Endodermal cell (in vitro differentiated cells): ENCODE results near the gene DYNC1I1. TPM values are rescaled to one million over a fixed set of nuclear protein-coding genes. Genes with fewer than 3 reads are reported as not detected.

Experiments
- DNase-seq: peaks from one replicate; pipeline ENCODE4 v3.0.0-alpha.2; 2017
- H3K27ac ChIP-seq: 2 replicates; pipeline ENCODE4 v1.5.1; 2013; ENCODE audit warnings: mild to moderate bottlenecking, low read depth, low read length, moderate library complexity
- H3K27me3 ChIP-seq: 2 replicates; pipeline ENCODE4 v1.6.1; 2013; ENCODE audit warnings: mild to moderate bottlenecking, low read length, moderate library complexity; ENCODE audit not compliant: insufficient read depth, control insufficient read depth, poor library complexity, severe bottlenecking
- H3K36me3 ChIP-seq: 2 replicates; pipeline ENCODE4 v1.7.0; 2013; ENCODE audit warnings: mild to moderate bottlenecking, low read length, moderate library complexity; ENCODE audit not compliant: control insufficient read depth, insufficient read depth
- H3K4me1 ChIP-seq: one replicate; pipeline ENCODE4 v1.7.0; 2013; ENCODE audit warnings: low read length; ENCODE audit not compliant: control insufficient read depth, insufficient read depth
- H3K4me3 ChIP-seq: 2 replicates; pipeline ENCODE4 v1.5.1; 2013; ENCODE audit warnings: mild to moderate bottlenecking, low read length, moderate library complexity
- H3K9ac ChIP-seq: 2 replicates; pipeline ENCODE4 v1.6.1; 2013; ENCODE audit warnings: mild to moderate bottlenecking, low read length, moderate library complexity; ENCODE audit not compliant: poor library complexity, severe bottlenecking; ENCODE audit errors: extremely low read depth
- H3K9me3 ChIP-seq: 2 replicates; pipeline ENCODE4 v1.6.1; 2013; ENCODE audit warnings: mild to moderate bottlenecking, low read length, moderate library complexity; ENCODE audit not compliant: control insufficient read depth
- H3K27ac Mint-ChIP-seq: 2 replicates; pipeline ENCODE4 v1.8.0; 2020; ENCODE audit warnings: mixed read lengths
- H3K27me3 Mint-ChIP-seq: 2 replicates; pipeline ENCODE4 v1.8.0; 2021; ENCODE audit warnings: mild to moderate bottlenecking, mixed read lengths; ENCODE audit not compliant: insufficient read depth
- H3K36me3 Mint-ChIP-seq: 2 replicates; pipeline ENCODE4 v1.8.0; 2020; ENCODE audit warnings: low read depth, mixed read lengths
- H3K4me1 Mint-ChIP-seq: 2 replicates; pipeline ENCODE4 v1.8.0; 2020; ENCODE audit warnings: mixed read lengths
- H3K4me3 Mint-ChIP-seq: 2 replicates; pipeline ENCODE4 v1.8.0; 2020; ENCODE audit warnings: mild to moderate bottlenecking, moderate library complexity, mixed read lengths
- H3K9me3 Mint-ChIP-seq: 2 replicates; pipeline ENCODE4 v1.8.0; 2020; ENCODE audit warnings: mild to moderate bottlenecking, mixed read lengths
- CTCF ChIP-seq: fragments of 200-600 bp; sonication (generic); conservative IDR thresholded peaks from 2 replicates; pipeline ENCODE4 v1.5.0; 2021; ENCODE audit warnings: antibody characterized with exemption, mild to moderate bottlenecking
- WGBS, 2 experiments: methylation state at CpG; one replicate each; pipeline versions ENCODE4 v1.1.5 to v1.1.7; 2013; ENCODE audit warnings: missing lambda C conversion rate in 2 of 2, mixed read lengths in 1 of 2; ENCODE audit not compliant: insufficient coverage in 1 of 2, insufficient read length in 1 of 2; 5-methylcytosine and 5-hydroxymethylcytosine counted together
- total RNA-seq, 2 donors: library from RNA; stranded (reverse); fragmentation: NEBNext Ultra II Directional in 1 of 2; extraction: Animal tissue kit (Norgen Biotek cat#: 25700) in 1 of 2; gene quantifications; 2 replicates in 1 of 2; 3 replicates in 1 of 2; pipeline ENCODE4 v1.2.1, GENCODE V29; 2021

DYNC1I1 gene
- total RNA-seq, 2 donors from 2014 or later: 6.5 to 7.2 TPM

- no peak overlapping the region for H3K27ac Mint-ChIP-seq
- no peak overlapping the region for H3K4me3 Mint-ChIP-seq
- no peaks in the 10 kb centered on the region for H3K36me3 ChIP-seq
- TF ChIP-seq CTCF: no peak
- H3K9ac ChIP-seq: no peak overlapping the region
- no peaks in the 10 kb centered on the region for H3K9me3 ChIP-seq
- H3K27ac ChIP-seq: no peak overlapping the region
- H3K4me3 ChIP-seq: no peak overlapping the region
- H3K4me1 ChIP-seq: no peaks in the 10 kb centered on the region
- no peaks in the 10 kb centered on the region for H3K36me3 Mint-ChIP-seq
- no peaks in the 10 kb centered on the region for H3K27me3 ChIP-seq
- no peaks in the 10 kb centered on the region for H3K27me3 Mint-ChIP-seq
- 95 to 100% methylated on average over 2 to 7 of the region's 7 CpGs for WGBS, 2 experiments
- H3K9me3 Mint-ChIP-seq: no peaks in the 10 kb centered on the region
- no peak for DNase-seq
- H3K4me1 Mint-ChIP-seq: peaks cover 16% of the 10 kb centered on the region
Observed at GRCh38 chr7:95820778-95821177, 48.4 kb downstream of the DYNC1I1 start.

GRCh38 chr7:95822717-95823116 lies 50.4 kb downstream of the DYNC1I1 start:
- H3K4me1 Mint-ChIP-seq: peaks cover 16% of the 10 kb centered on the region
- no peak overlapping the region for H3K9ac ChIP-seq
- no peaks in the 10 kb centered on the region for H3K27me3 Mint-ChIP-seq
- WGBS, 2 experiments: 90 to 95% methylated on average over 2 to 3 of the region's 3 CpGs
- no peaks in the 10 kb centered on the region for H3K9me3 Mint-ChIP-seq
- DNase-seq: no peak
- no peaks in the 10 kb centered on the region for H3K36me3 ChIP-seq
- H3K27ac Mint-ChIP-seq: no peak overlapping the region
- H3K27ac ChIP-seq: no peak overlapping the region
- no peaks in the 10 kb centered on the region for H3K27me3 ChIP-seq
- H3K9me3 ChIP-seq: no peaks in the 10 kb centered on the region
- TF ChIP-seq CTCF: no peak
- H3K4me1 ChIP-seq: no peaks in the 10 kb centered on the region
- H3K36me3 Mint-ChIP-seq: no peaks in the 10 kb centered on the region
- H3K4me3 Mint-ChIP-seq: no peak overlapping the region
- H3K4me3 ChIP-seq: no peak overlapping the region

GRCh38 chr7:95824616-95825015 lies 52.3 kb downstream of the DYNC1I1 start:
- H3K9me3 Mint-ChIP-seq: no peaks in the 10 kb centered on the region
- H3K27me3 Mint-ChIP-seq: no peaks in the 10 kb centered on the region
- no peaks in the 10 kb centered on the region for H3K36me3 Mint-ChIP-seq
- no peak overlapping the region for H3K4me3 Mint-ChIP-seq
- WGBS, 2 experiments: 75 to 92% methylated on average over 2 to 5 of the region's 5 CpGs
- peaks cover 21% of the 10 kb centered on the region for H3K4me1 Mint-ChIP-seq
- Histone ChIP-seq H3K4me1 (no peaks in the 10 kb centered on the region), H3K27me3 (no peaks in the 10 kb centered on the region), H3K27ac (no peak overlapping the region), H3K9ac (no peak overlapping the region), H3K36me3 (no peaks in the 10 kb centered on the region), H3K9me3 (no peaks in the 10 kb centered on the region), H3K4me3 (no peak overlapping the region)
- no peak overlapping the region for H3K27ac Mint-ChIP-seq
- TF ChIP-seq CTCF: no peak
- no peak for DNase-seq
